Keratinocyte (primary cell): ENCODE data around the gene ATP4A.

Source experiments
- CTCF ChIP-seq, 3 experiments: IDR thresholded peaks in 1 of 3; conservative IDR thresholded peaks in 1 of 3; optimal IDR thresholded peaks in 1 of 3; 2 replicates in 2 of 3; 3 replicates in 1 of 3; pipeline versions ENCODE3 to v1.5.1; 2011; ENCODE audit warnings: low read length in 3 of 3, mild to moderate bottlenecking in 3 of 3, moderate library complexity in 2 of 3, control low read depth in 1 of 3, inconsistent platforms in 1 of 3; ENCODE audit not compliant: insufficient read depth in 2 of 3; ENCODE audit errors: extremely low read depth in 1 of 3
- EZH2 ChIP-seq: IDR thresholded peaks from one replicate; pipeline ENCODE4 v1.6.1; 2012; ENCODE audit warnings: inconsistent platforms, mild to moderate bottlenecking, low read length, moderate library complexity

- no peak for TF ChIP-seq CTCF (optimal IDR thresholded peaks at IDR 0.05 in 1 of 3, IDR thresholded peaks at IDR 0.05 in 1 of 3, conservative IDR thresholded peaks at IDR 0.05 in 1 of 3; ENCODE audit: extremely low read depth in 1 of 3, insufficient read depth in 2 of 3, low read length in 3 of 3)
- TF ChIP-seq EZH2: no peak
Measured at GRCh38 chr19:35501684-35502083, 61.8 kb downstream of the ATP4A start.
